GM04504 (cell line): Measurements from ENCODE around the gene HDAC5.
A peak's percentile ranks its signal among the peaks of the same experiment; 100 is the strongest.
"Not testable (repeated sequence)": the region's sequence is repeated elsewhere in the genome, so short reads cannot be mapped to it uniquely, and the experiment has no call there.

Experiments
- DNase-seq: peaks from one replicate; pipeline ENCODE4 v3.0.0-alpha.2; 2012; ENCODE audit warnings: low read depth

The HDAC5 gene

GRCh38 chr17:44066204-44066930 lies 57.1 kb downstream of the HDAC5 start, which contains the start of gene LSM12:
LSM12 (minus strand) TSS chr17:44066671; CDS start chr17:44066587, 84 bp downstream.
- DNase-seq: peak; percentile 77

- no peak for DNase-seq
Measured at GRCh38 chr17:44065668-44066203, 57.7 kb downstream of the HDAC5 start.

- no peak for DNase-seq
Measured at GRCh38 chr17:44063704-44064639, 59.5 kb downstream of the HDAC5 start.

GRCh38 chr17:44062871-44063270 lies 60.6 kb downstream of the HDAC5 start:
- DNase-seq: no peak

GRCh38 chr17:44061446-44061845 lies 62.0 kb downstream of the HDAC5 start:
- no peak for DNase-seq

- DNase-seq: no peak
Measured at GRCh38 chr17:44059101-44059892, 64.1 kb downstream of the HDAC5 start.

GRCh38 chr17:44053125-44053872 lies 70.1 kb downstream of the HDAC5 start:
- DNase-seq: no peak

GRCh38 chr17:44049294-44050060 lies 74.0 kb downstream of the HDAC5 start:
- DNase-seq: no peak

- not testable (repeated sequence) for DNase-seq
Measured at GRCh38 chr17:44046893-44047292, 76.5 kb downstream of the HDAC5 start.

- DNase-seq: no peak
Measured at GRCh38 chr17:44045486-44045885, 78.0 kb downstream of the HDAC5 start.

GRCh38 chr17:44044071-44044470 lies 79.4 kb downstream of the HDAC5 start:
- DNase-seq: peak; percentile 40

GRCh38 chr17:44043272-44043696 lies 80.2 kb downstream of the HDAC5 start:
- DNase-seq: no peak

GRCh38 chr17:44039829-44040635 lies 83.4 kb downstream of the HDAC5 start:
- no peak for DNase-seq

GRCh38 chr17:44038604-44039011 lies 84.8 kb downstream of the HDAC5 start:
- no peak for DNase-seq

- DNase-seq: no peak
Measured at GRCh38 chr17:44037471-44037870, 86.0 kb downstream of the HDAC5 start.

- DNase-seq: not testable (repeated sequence)
Measured at GRCh38 chr17:44034688-44035087, 88.8 kb downstream of the HDAC5 start.

- no peak for DNase-seq
Measured at GRCh38 chr17:44033861-44034408, 89.5 kb downstream of the HDAC5 start.

GRCh38 chr17:44030482-44030881 lies 93.0 kb downstream of the HDAC5 start:
- no peak for DNase-seq

- no peak for DNase-seq
Measured at GRCh38 chr17:44029736-44030135, 93.7 kb downstream of the HDAC5 start.
